Smooth muscle cell (in vitro differentiated cells): ENCODE measurements around the gene ATF5. TPM values are rescaled to one million over a fixed set of nuclear protein-coding genes. Genes with fewer than 3 reads are reported as not detected.
"Not testable (repeated sequence)": the region's sequence is repeated elsewhere in the genome, so short reads cannot be mapped to it uniquely, and the experiment has no call there.

Experiments used
- DNase-seq: peaks from one replicate; lab custom pipeline; 2025; ENCODE audit not compliant: unreplicated experiment; lab: John Stamatoyannopoulos, UW
- H2AFZ ChIP-seq: fragments of 200-600 bp; sonication (generic); 2 replicates; pipeline ENCODE4 v1.6.0; 2016; ENCODE audit warnings: antibody characterized with exemption, low read depth, mild to moderate bottlenecking
- H3F3A ChIP-seq: fragments of 200-600 bp; sonication (generic); 2 replicates; pipeline ENCODE4 v1.6.0; 2017; ENCODE audit warnings: antibody characterized with exemption, low read depth
- H3K27ac ChIP-seq: fragments of 200-600 bp; sonication (generic); 2 replicates; pipeline ENCODE4 v1.5.1; 2016; ENCODE audit warnings: low read depth, mild to moderate bottlenecking
- H3K27me3 ChIP-seq: fragments of 200-600 bp; sonication (generic); 2 replicates; pipeline ENCODE4 v1.6.1; 2016; ENCODE audit warnings: low read depth, mild to moderate bottlenecking
- H3K36me3 ChIP-seq: fragments of 200-600 bp; sonication (generic); 2 replicates; pipeline ENCODE4 v1.5.1; 2016; ENCODE audit warnings: low read depth
- H3K4me1 ChIP-seq: fragments of 200-600 bp; sonication (generic); 2 replicates; pipeline ENCODE4 v1.5.1; 2016; ENCODE audit warnings: low read depth
- H3K4me2 ChIP-seq: fragments of 200-600 bp; sonication (generic); 2 replicates; pipeline ENCODE4 v1.6.0; 2016; ENCODE audit warnings: mild to moderate bottlenecking
- H3K4me3 ChIP-seq: fragments of 200-600 bp; sonication (generic); 2 replicates; pipeline ENCODE4 v1.5.1; 2016; ENCODE audit warnings: mild to moderate bottlenecking
- H3K79me2 ChIP-seq: fragments of 200-600 bp; sonication (generic); 2 replicates; pipeline ENCODE4 v1.6.0; 2016; ENCODE audit warnings: low read depth, mild to moderate bottlenecking
- H3K9ac ChIP-seq: fragments of 200-600 bp; sonication (generic); 2 replicates; pipeline ENCODE4 v1.6.0; 2016; ENCODE audit warnings: low read depth
- H3K9me3 ChIP-seq: fragments of 200-600 bp; sonication (generic); replicated peaks from 2 replicates; pipeline ENCODE4 v1.5.1; 2016; ENCODE audit warnings: low read depth
- H4K20me1 ChIP-seq: fragments of 200-600 bp; sonication (generic); 2 replicates; pipeline ENCODE4 v1.6.0; 2016; ENCODE audit warnings: low read depth
- WGBS: methylation state at CpG from one replicate; pipeline ENCODE4 v1.1.7; 2016; ENCODE audit warnings: low lambda C conversion rate; 5-methylcytosine and 5-hydroxymethylcytosine counted together
- polyA plus RNA-seq: library from polyadenylated mRNA; unstranded; fragments of >200 nt; fragmentation: Nextera tagmentation; extraction: Ambion mirVana; gene quantifications from 2 replicates; pipeline ENCODE4 v1.2.1, GENCODE V29; 2016
- total RNA-seq: library from RNA; depleted of rRNA; stranded (reverse); fragments of >200 nt; gene quantifications from 2 replicates; pipeline ENCODE4 v1.2.3, GENCODE V29; 2014
- TF ChIP-seq, protein P1 (sequence below): fragments of 200-600 bp; sonication (generic); IDR thresholded peaks from 2 replicates; pipeline ENCODE4 v1.5.1; 2017; ENCODE audit warnings: borderline replicate concordance, mild to moderate bottlenecking, antibody characterized with exemption; ENCODE audit not compliant: insufficient read depth, poor library complexity, severe bottlenecking

ATF5 gene
- total and polyA plus RNA-seq, 2 experiments from 2014 or later = 5.0 to 10.1 TPM

GRCh38 chr19:49924004-49924880 is 4.8 kb upstream of the ATF5 start:
- Histone ChIP-seq H3K79me2 (peaks cover 66% of the 10 kb centered on the region), H3K4me2 (no peak overlapping the region), H3K4me3 (no peak overlapping the region), H3K36me3 (no peaks in the 10 kb centered on the region), H3K27me3 (no peaks in the 10 kb centered on the region), H3K9ac (no peak overlapping the region), H3F3A (peaks cover 4% of the 10 kb centered on the region), H3K4me1 (peaks cover 3% of the 10 kb centered on the region), H4K20me1 (peaks cover 80% of the 10 kb centered on the region), H2AFZ (no peak overlapping the region), H3K27ac (no peak overlapping the region), H3K9me3 (no peaks in the 10 kb centered on the region)
- WGBS = 94% methylated on average over 25 of the region's 25 CpGs
- TF ChIP-seq, protein P1, sequence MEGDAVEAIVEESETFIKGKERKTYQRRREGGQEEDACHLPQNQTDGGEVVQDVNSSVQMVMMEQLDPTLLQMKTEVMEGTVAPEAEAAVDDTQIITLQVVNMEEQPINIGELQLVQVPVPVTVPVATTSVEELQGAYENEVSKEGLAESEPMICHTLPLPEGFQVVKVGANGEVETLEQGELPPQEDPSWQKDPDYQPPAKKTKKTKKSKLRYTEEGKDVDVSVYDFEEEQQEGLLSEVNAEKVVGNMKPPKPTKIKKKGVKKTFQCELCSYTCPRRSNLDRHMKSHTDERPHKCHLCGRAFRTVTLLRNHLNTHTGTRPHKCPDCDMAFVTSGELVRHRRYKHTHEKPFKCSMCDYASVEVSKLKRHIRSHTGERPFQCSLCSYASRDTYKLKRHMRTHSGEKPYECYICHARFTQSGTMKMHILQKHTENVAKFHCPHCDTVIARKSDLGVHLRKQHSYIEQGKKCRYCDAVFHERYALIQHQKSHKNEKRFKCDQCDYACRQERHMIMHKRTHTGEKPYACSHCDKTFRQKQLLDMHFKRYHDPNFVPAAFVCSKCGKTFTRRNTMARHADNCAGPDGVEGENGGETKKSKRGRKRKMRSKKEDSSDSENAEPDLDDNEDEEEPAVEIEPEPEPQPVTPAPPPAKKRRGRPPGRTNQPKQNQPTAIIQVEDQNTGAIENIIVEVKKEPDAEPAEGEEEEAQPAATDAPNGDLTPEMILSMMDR = no peak
- no peak for DNase-seq

DNA sequence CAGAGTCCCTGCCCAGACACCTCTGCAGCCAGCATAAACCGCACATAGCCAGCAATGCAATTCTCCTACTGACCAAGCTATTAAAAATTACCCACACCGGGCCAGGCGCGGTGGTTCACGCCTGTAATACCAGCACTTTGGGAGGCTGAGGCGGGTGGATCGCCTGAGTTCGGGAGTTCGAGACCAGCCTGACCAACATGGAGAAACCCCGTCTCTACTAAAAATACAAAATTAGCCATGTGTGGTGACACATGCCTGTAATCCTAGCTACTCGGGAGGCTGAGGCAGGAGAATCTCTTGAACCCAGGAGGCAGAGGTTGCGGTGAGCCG is 4.2 kb upstream of the ATF5 start:
- H3K79me2 ChIP-seq = peaks cover 62% of the 10 kb centered on the region
- H2AFZ ChIP-seq, H3K9ac ChIP-seq, DNase-seq, H3K4me1 ChIP-seq, H3K4me3 ChIP-seq, H3K4me2 ChIP-seq, H3F3A ChIP-seq, H3K36me3 ChIP-seq, H3K27me3 ChIP-seq, H3K9me3 ChIP-seq, H3K27ac ChIP-seq: not testable (repeated sequence)
- H4K20me1 ChIP-seq = peaks cover 74% of the 10 kb centered on the region
- 97% methylated on average over 13 of the region's 13 CpGs for WGBS

DNA sequence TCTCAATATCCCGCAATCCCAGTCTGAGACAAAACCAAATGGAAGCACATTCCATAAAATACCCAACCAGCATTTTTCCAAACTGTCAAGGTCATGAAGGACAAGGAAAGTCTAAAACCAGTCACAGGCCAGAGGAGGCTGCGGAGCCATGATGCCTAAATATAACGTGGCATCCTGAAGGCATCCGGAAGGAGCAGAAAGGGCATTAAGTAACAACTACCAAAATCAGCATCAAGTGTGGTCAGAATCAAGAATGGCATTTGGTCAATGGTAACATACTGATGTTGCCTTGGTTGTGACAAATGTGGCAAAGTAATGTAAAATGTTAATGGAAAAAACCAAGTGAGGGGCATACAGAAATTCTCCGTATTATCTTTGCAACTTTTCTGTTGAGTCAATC is 3.5 kb upstream of the ATF5 start:
- DNase-seq = no peak
- Histone ChIP-seq H3K4me3 (no peak overlapping the region), H3K27ac (no peak overlapping the region), H3K4me1 (peaks cover 3% of the 10 kb centered on the region), H3K4me2 (no peak overlapping the region), H3K36me3 (no peaks in the 10 kb centered on the region), H3K79me2 (peaks cover 57% of the 10 kb centered on the region), H3F3A (peaks cover 7% of the 10 kb centered on the region), H3K9ac (no peak overlapping the region), H3K27me3 (no peaks in the 10 kb centered on the region), H4K20me1 (peaks cover 70% of the 10 kb centered on the region), H3K9me3 (no peaks in the 10 kb centered on the region), H2AFZ (no peak overlapping the region)
- TF ChIP-seq, protein P1 = no peak
- 99% methylated on average over 5 of the region's 5 CpGs for WGBS

- Histone ChIP-seq H3K9ac (no peak overlapping the region), H3K4me1 (peaks cover 3% of the 10 kb centered on the region), H3K4me2 (no peak overlapping the region), H3F3A (peaks cover 17% of the 10 kb centered on the region), H3K27me3 (no peaks in the 10 kb centered on the region), H3K36me3 (no peaks in the 10 kb centered on the region), H2AFZ (no peak overlapping the region), H4K20me1 (peaks cover 64% of the 10 kb centered on the region), H3K27ac (no peak overlapping the region), H3K9me3 (no peaks in the 10 kb centered on the region), H3K4me3 (no peak overlapping the region), H3K79me2 (peaks cover 47% of the 10 kb centered on the region)
- TF ChIP-seq, protein P1 = no peak
- no peak for DNase-seq
- WGBS = 99% methylated on average over 10 of the region's 10 CpGs
These were observed 2.5 kb upstream of the ATF5 start for GRCh38 chr19:49926515-49926914.
